NCI-H2196 (cell line): ENCODE data around the gene CACNA1D.
A peak's percentile ranks its signal among the peaks of the same experiment; 100 is the strongest.

Experiments used
- DNase-seq: peaks from one replicate; lab custom pipeline; 2025; ENCODE audit not compliant: unreplicated experiment; lab: John Stamatoyannopoulos, UW

CACNA1D gene

GRCh38 chr3:53775834-53776251, 281.4 kb downstream of the CACNA1D start:
- no peak for DNase-seq

- DNase-seq = no peak
These were observed 282.2 kb downstream of the CACNA1D start for GRCh38 chr3:53776494-53777101.

- DNase-seq = no peak
These were observed 283.1 kb downstream of the CACNA1D start for GRCh38 chr3:53777468-53777867.

GRCh38 chr3:53778153-53778552, 283.7 kb downstream of the CACNA1D start:
- DNase-seq = no peak

- DNase-seq = no peak
These were observed 285.8 kb downstream of the CACNA1D start for GRCh38 chr3:53780171-53780570.

- no peak for DNase-seq
These were observed 286.4 kb downstream of the CACNA1D start for GRCh38 chr3:53780806-53781205.

GRCh38 chr3:53787016-53787415, 292.6 kb downstream of the CACNA1D start:
- no peak for DNase-seq

GRCh38 chr3:53788038-53788437, 293.6 kb downstream of the CACNA1D start:
- DNase-seq = no peak

GRCh38 chr3:53789459-53789858, 295.0 kb downstream of the CACNA1D start:
- no peak for DNase-seq

- no peak for DNase-seq
These were observed 296.1 kb downstream of the CACNA1D start for GRCh38 chr3:53790470-53790869.

- no peak for DNase-seq
These were observed 296.9 kb downstream of the CACNA1D start for GRCh38 chr3:53791317-53791716.

GRCh38 chr3:53792866-53793265, 298.5 kb downstream of the CACNA1D start:
- no peak for DNase-seq

- DNase-seq = no peak
These were observed 300.2 kb downstream of the CACNA1D start for GRCh38 chr3:53794597-53794996.

GRCh38 chr3:53795176-53795575, 300.8 kb downstream of the CACNA1D start:
- no peak for DNase-seq

- peak; percentile 14 for DNase-seq
These were observed 301.6 kb downstream of the CACNA1D start for GRCh38 chr3:53795789-53796560.

GRCh38 chr3:53798144-53798543, 303.7 kb downstream of the CACNA1D start:
- DNase-seq = no peak

- DNase-seq = no peak
These were observed 305.0 kb downstream of the CACNA1D start for GRCh38 chr3:53799338-53799865.

GRCh38 chr3:53800041-53800906, 305.9 kb downstream of the CACNA1D start:
- no peak for DNase-seq

GRCh38 chr3:53801319-53801718, 306.9 kb downstream of the CACNA1D start:
- DNase-seq = no peak

GRCh38 chr3:53802256-53802880, 308.0 kb downstream of the CACNA1D start:
- DNase-seq = no peak
